ENCODE measurements around the gene UBA6. TPM values are rescaled to one million over a fixed set of nuclear protein-coding genes. Genes with fewer than 3 reads are reported as not detected.

UBA6 gene
- total and polyA plus RNA-seq, 2 donors (not counting 1 experiment from before 2014, with no cell fraction given), result 22.8 to 64.0 TPM

GRCh38 chr4:67581913-67582312 is 119.0 kb downstream of the UBA6 start:
- Histone ChIP-seq H3K79me2 (ENCODE audit: control insufficient read depth, insufficient read depth, low read length) (peaks cover 70% of the 10 kb centered on the region), H2AFZ (ENCODE audit: insufficient read depth, low read depth, low read length, poor library complexity, severe bottlenecking) (no peak overlapping the region), H3K27ac (ENCODE audit: low read length in 2 of 2) (peak overlapping the region; percentile 76 to 89), H3K4me1 (ENCODE audit: control insufficient read depth in 2 of 2, insufficient read depth in 2 of 2, low read length in 2 of 2) (peaks cover 27 to 38% of the 10 kb centered on the region in 2 donors), H4K20me1 (ENCODE audit: control insufficient read depth, insufficient read depth, low read length, poor library complexity, severe bottlenecking) (no peaks in the 10 kb centered on the region), H3K9ac (ENCODE audit: low read length) (peak overlapping the region; percentile 54), H3K4me3 (ENCODE audit: control extremely low read depth in 1 of 5, extremely low read depth in 1 of 5, insufficient read depth in 1 of 5, low read depth in 2 of 5, low read length in 4 of 5) (peak overlapping the region in 1 of 5 experiments; percentile 34), H3K27me3 (replicated peaks in 1 of 4; ENCODE audit: control extremely low read depth in 1 of 4, control insufficient read depth in 3 of 4, insufficient read depth in 4 of 4, low read length in 3 of 4) (no peaks in the 10 kb centered on the region), H3K36me3 (replicated peaks in 1 of 2; ENCODE audit: control extremely low read depth in 1 of 2, control insufficient read depth in 1 of 2, extremely low read depth in 1 of 2, insufficient read depth in 2 of 2, low read length in 1 of 2) (peaks cover 19 to 62% of the 10 kb centered on the region in 2 experiments), H3K9me3 (ENCODE audit: control extremely low read depth in 1 of 3, control insufficient read depth in 2 of 3, insufficient read depth in 1 of 3, low read length in 2 of 3) (no peaks in the 10 kb centered on the region), H3K4me2 (replicated peaks; ENCODE audit: low read depth, low read length, poor library complexity, severe bottlenecking) (peak overlapping the region; percentile 70)
- H3K4me3 Mint-ChIP-seq, result peak overlapping the region; percentile 32
- intact Hi-C loops (cut with micrococcal nuclease), result no loop called here
- CTCF ChIA-PET, result interaction anchor here (0.6 to 2.0 kb wide), 5 partner anchors 10 to 321 kb away, joined by 3 to 7 read pairs (median 4); no protein-coding TSS in a partner anchor
- no peak for DNase-seq
- H3K27ac Mint-ChIP-seq, result peak overlapping the region; percentile 66
- no peaks in the 10 kb centered on the region for H3K27me3 Mint-ChIP-seq
- peaks cover 45% of the 10 kb centered on the region for H3K4me1 Mint-ChIP-seq
- no CpG with 5 or more reads among the region's 2 CpGs for WGBS (ENCODE audit: insufficient coverage)
- TF ChIP-seq CTCF (IDR thresholded peaks at IDR 0.05) (no peak), EZH2 (IDR thresholded peaks at IDR 0.05; ENCODE audit: borderline replicate concordance, insufficient read depth, low read depth, low read length, poor library complexity, severe bottlenecking) (no peak)
- POLR2A ChIA-PET, result interaction anchor here (0.6 kb wide), 1 partner anchor 99 kb away, joined by 3 read pairs; no protein-coding TSS in a partner anchor
- ATAC-seq (ENCODE audit: low read depth), result no peak
- H3K9me3 Mint-ChIP-seq (ENCODE audit: insufficient read depth), result no peaks in the 10 kb centered on the region

- Histone ChIP-seq H3K27me3 (replicated peaks in 1 of 4; ENCODE audit: control extremely low read depth in 1 of 4, control insufficient read depth in 3 of 4, insufficient read depth in 4 of 4, low read length in 3 of 4) (no peaks in the 10 kb centered on the region), H3K4me3 (ENCODE audit: control extremely low read depth in 1 of 5, extremely low read depth in 1 of 5, insufficient read depth in 1 of 5, low read depth in 2 of 5, low read length in 4 of 5) (peak overlapping the region in 3 of 5 experiments; percentile 4 to 34 (median 20)), H4K20me1 (ENCODE audit: control insufficient read depth, insufficient read depth, low read length, poor library complexity, severe bottlenecking) (no peaks in the 10 kb centered on the region), H3K4me1 (ENCODE audit: control insufficient read depth in 2 of 2, insufficient read depth in 2 of 2, low read length in 2 of 2) (peaks cover 32 to 44% of the 10 kb centered on the region in 2 donors), H3K9ac (ENCODE audit: low read length) (peak overlapping the region; percentile 54), H2AFZ (ENCODE audit: insufficient read depth, low read depth, low read length, poor library complexity, severe bottlenecking) (peak overlapping the region; percentile 73), H3K27ac (ENCODE audit: low read length in 2 of 2) (peak overlapping the region; percentile 76 to 89), H3K79me2 (ENCODE audit: control insufficient read depth, insufficient read depth, low read length) (peaks cover 74% of the 10 kb centered on the region), H3K9me3 (ENCODE audit: control extremely low read depth in 1 of 3, control insufficient read depth in 2 of 3, insufficient read depth in 1 of 3, low read length in 2 of 3) (no peaks in the 10 kb centered on the region), H3K4me2 (replicated peaks; ENCODE audit: low read depth, low read length, poor library complexity, severe bottlenecking) (peak overlapping the region; percentile 70), H3K36me3 (replicated peaks in 1 of 2; ENCODE audit: control extremely low read depth in 1 of 2, control insufficient read depth in 1 of 2, extremely low read depth in 1 of 2, insufficient read depth in 2 of 2, low read length in 1 of 2) (peaks cover 24 to 67% of the 10 kb centered on the region in 2 experiments)
- DNase-seq (peak; percentile 74), ATAC-seq (ENCODE audit: low read depth) (peak; percentile 88)
- POLR2A ChIA-PET, result interaction anchor here (1.3 kb wide), 1 partner anchor 9 kb away, joined by 3 read pairs; no protein-coding TSS in a partner anchor
- intact Hi-C loops (cut with micrococcal nuclease), result no loop called here
- WGBS (ENCODE audit: insufficient coverage), result 0% methylated on average over 2 of the region's 8 CpGs
- no peak for TF ChIP-seq CTCF (IDR thresholded peaks at IDR 0.05)
- TF ChIP-seq EZH2 (IDR thresholded peaks at IDR 0.05; ENCODE audit: borderline replicate concordance, insufficient read depth, low read depth, low read length, poor library complexity, severe bottlenecking), result no peak
- H3K4me1 Mint-ChIP-seq, result peaks cover 47% of the 10 kb centered on the region
- CTCF ChIA-PET, result interaction anchor here (0.8 to 2.0 kb wide), 5 partner anchors 10 to 36 kb away, joined by 3 to 7 read pairs (median 4); partner anchors contain the start of gene CENPC
- peak overlapping the region; percentile 72 for H3K4me3 Mint-ChIP-seq
- no peaks in the 10 kb centered on the region for H3K9me3 Mint-ChIP-seq (ENCODE audit: insufficient read depth)
- peak overlapping the region; percentile 91 for H3K27ac Mint-ChIP-seq
- no peaks in the 10 kb centered on the region for H3K27me3 Mint-ChIP-seq
Measured at GRCh38 chr4:67581208-67581857, 119.6 kb downstream of the UBA6 start.
